Mesenchymal stem cell (in vitro differentiated cells and primary cell): ENCODE measurements around the gene MACROD2.

Experiments used
- DNase-seq: peaks from one replicate; pipeline ENCODE4 v3.0.0-alpha.2; 2013
- H2AFZ ChIP-seq: one replicate; pipeline ENCODE4 v1.6.1; 2013; ENCODE audit warnings: low read depth, mild to moderate bottlenecking, control low read depth, inconsistent platforms, low read length, moderate library complexity
- H2AK5ac ChIP-seq: 2 replicates; pipeline ENCODE4 v1.6.1; 2013; ENCODE audit warnings: low read length, moderate library complexity, mild to moderate bottlenecking, inconsistent platforms; ENCODE audit not compliant: severe bottlenecking
- H2BK120ac ChIP-seq: one replicate; pipeline ENCODE4 v1.6.1; 2013; ENCODE audit warnings: low read depth, mild to moderate bottlenecking, inconsistent platforms, low read length, moderate library complexity
- H2BK12ac ChIP-seq, 2 experiments: one replicate each; pipeline ENCODE4 v1.6.1; 2013; ENCODE audit warnings: inconsistent platforms in 2 of 2, low read length in 2 of 2, mild to moderate bottlenecking in 2 of 2, moderate library complexity in 2 of 2, control low read depth in 1 of 2
- H2BK15ac ChIP-seq: one replicate; pipeline ENCODE4 v1.6.1; 2013; ENCODE audit warnings: mild to moderate bottlenecking, low read depth, inconsistent platforms; ENCODE audit not compliant: poor library complexity, severe bottlenecking
- H2BK5ac ChIP-seq: 2 replicates; pipeline ENCODE4 v1.6.1; 2013; ENCODE audit warnings: low read depth, mild to moderate bottlenecking, low read length, control low read depth, inconsistent platforms; ENCODE audit not compliant: poor library complexity, severe bottlenecking
- H3K14ac ChIP-seq, 2 experiments: one replicate each; pipeline ENCODE4 v1.6.1; 2013; ENCODE audit warnings: inconsistent platforms in 2 of 2, low read length in 2 of 2, control low read depth in 1 of 2, mild to moderate bottlenecking in 1 of 2, moderate library complexity in 1 of 2
- H3K18ac ChIP-seq, 2 experiments: one replicate each; pipeline ENCODE4 v1.6.1; 2013; ENCODE audit warnings: inconsistent platforms in 2 of 2, low read length in 2 of 2, control low read depth in 1 of 2, low read depth in 1 of 2, mild to moderate bottlenecking in 1 of 2
- H3K23ac ChIP-seq, 2 experiments: one replicate each; pipeline ENCODE4 v1.6.1; 2013; ENCODE audit warnings: inconsistent platforms in 2 of 2, low read length in 2 of 2, mild to moderate bottlenecking in 2 of 2, moderate library complexity in 2 of 2, control low read depth in 1 of 2
- H3K27ac ChIP-seq: 2 replicates; pipeline ENCODE4 v1.5.1; 2013; ENCODE audit warnings: mild to moderate bottlenecking, moderate library complexity, low read length, control low read depth, inconsistent platforms; ENCODE audit not compliant: poor library complexity, severe bottlenecking
- H3K27me3 ChIP-seq, 2 experiments: 2 replicates each; pipeline versions ENCODE4 v1.6.1 to v1.7.0; 2013; ENCODE audit warnings: low read length in 2 of 2, mild to moderate bottlenecking in 2 of 2, moderate library complexity in 2 of 2, control low read depth in 1 of 2, inconsistent platforms in 1 of 2; ENCODE audit not compliant: control insufficient read depth in 1 of 2, insufficient read depth in 1 of 2
- H3K36me3 ChIP-seq, 2 experiments: 2 replicates each; pipeline versions ENCODE4 v1.6.1 to v1.7.0; 2013; ENCODE audit warnings: low read length in 2 of 2, control low read depth in 1 of 2, inconsistent platforms in 1 of 2, low read depth in 1 of 2, mild to moderate bottlenecking in 1 of 2; ENCODE audit not compliant: insufficient read depth in 2 of 2, control insufficient read depth in 1 of 2
- H3K4ac ChIP-seq, 2 experiments: one replicate each; pipeline ENCODE4 v1.6.1; 2013; ENCODE audit warnings: inconsistent platforms in 2 of 2, low read length in 2 of 2, mild to moderate bottlenecking in 2 of 2, moderate library complexity in 2 of 2, control low read depth in 1 of 2, low read depth in 1 of 2
- H3K4me1 ChIP-seq: 2 replicates; pipeline ENCODE4 v1.6.1; 2013; ENCODE audit warnings: low read depth, low read length, control low read depth; ENCODE audit not compliant: control insufficient read depth, insufficient read depth
- H3K4me2 ChIP-seq: 2 replicates; pipeline ENCODE4 v1.6.1; 2013; ENCODE audit warnings: low read length, mild to moderate bottlenecking, inconsistent platforms; ENCODE audit not compliant: poor library complexity, severe bottlenecking
- H3K4me3 ChIP-seq, 2 experiments: 2 replicates each; pipeline versions ENCODE4 v1.5.1 to v1.7.0; 2013; ENCODE audit warnings: low read length in 2 of 2, mild to moderate bottlenecking in 2 of 2, control low read depth in 1 of 2, low read depth in 1 of 2; ENCODE audit not compliant: insufficient read depth in 1 of 2
- H3K79me1 ChIP-seq: replicated peaks from 2 replicates; pipeline ENCODE4 v1.6.1; 2013; ENCODE audit warnings: mild to moderate bottlenecking, control low read depth, low read length, inconsistent platforms; ENCODE audit not compliant: poor library complexity, severe bottlenecking
- H3K9ac ChIP-seq: 2 replicates; pipeline ENCODE4 v1.7.0; 2013; ENCODE audit warnings: mild to moderate bottlenecking, low read length, moderate library complexity
- H3K9me3 ChIP-seq: 2 replicates; pipeline ENCODE4 v1.7.0; 2013; ENCODE audit warnings: mild to moderate bottlenecking, low read length; ENCODE audit not compliant: control insufficient read depth
- H4K8ac ChIP-seq: one replicate; pipeline ENCODE4 v1.6.1; 2013; ENCODE audit warnings: inconsistent platforms, mild to moderate bottlenecking, low read length, moderate library complexity
- H4K91ac ChIP-seq: one replicate; pipeline ENCODE4 v1.6.1; 2013; ENCODE audit warnings: mild to moderate bottlenecking, low read length, inconsistent platforms
- WGBS: methylation state at CpG from one replicate; pipeline ENCODE4 v1.1.7; 2013; ENCODE audit warnings: mixed read lengths; 5-methylcytosine and 5-hydroxymethylcytosine counted together

Gene MACROD2

GRCh38 chr20:15164726-15165125, 1169.4 kb downstream of the MACROD2 start:
- Histone ChIP-seq H3K9me3 (peaks cover 3% of the 10 kb centered on the region), H3K18ac (no peak overlapping the region), H2BK12ac (no peak overlapping the region), H2BK15ac (no peak overlapping the region), H4K8ac (no peak overlapping the region), H2AFZ (no peak overlapping the region), H3K36me3 (no peaks in the 10 kb centered on the region), H3K79me1 (no peaks in the 10 kb centered on the region), H3K4me1 (no peaks in the 10 kb centered on the region), H2AK5ac (no peak overlapping the region), H3K9ac (no peak overlapping the region), H3K27ac (no peak overlapping the region), H3K14ac (no peak overlapping the region), H3K4me2 (no peak overlapping the region), H3K4ac (no peak overlapping the region), H4K91ac (no peak overlapping the region), H3K4me3 (no peak overlapping the region), H2BK120ac (no peak overlapping the region), H3K27me3 (no peaks in the 10 kb centered on the region), H2BK5ac (no peak overlapping the region), H3K23ac (no peak overlapping the region)
- no peak for DNase-seq
- no CpG with 5 or more reads among the region's 1 CpG for WGBS

- no peak for DNase-seq
- no peak overlapping the region for H3K4ac ChIP-seq
- no peak overlapping the region for H2BK120ac ChIP-seq
- H2AK5ac ChIP-seq, result no peak overlapping the region
- H4K91ac ChIP-seq, result no peak overlapping the region
- no peak overlapping the region for H2BK12ac ChIP-seq
- no peak overlapping the region for H3K9ac ChIP-seq
- H3K18ac ChIP-seq, result no peak overlapping the region
- no peak overlapping the region for H3K27ac ChIP-seq
- no peak overlapping the region for H2BK5ac ChIP-seq
- H3K23ac ChIP-seq, result no peak overlapping the region
- no peaks in the 10 kb centered on the region for H3K27me3 ChIP-seq
- no peak overlapping the region for H4K8ac ChIP-seq
- no peak overlapping the region for H3K14ac ChIP-seq
- H3K4me3 ChIP-seq, result no peak overlapping the region
- no peaks in the 10 kb centered on the region for H3K4me1 ChIP-seq
- H3K79me1 ChIP-seq, result no peaks in the 10 kb centered on the region
- H2AFZ ChIP-seq, result no peak overlapping the region
- peaks cover 16% of the 10 kb centered on the region for H3K9me3 ChIP-seq
- H3K36me3 ChIP-seq, result no peaks in the 10 kb centered on the region
- H3K4me2 ChIP-seq, result no peak overlapping the region
- no peak overlapping the region for H2BK15ac ChIP-seq
These were observed 1171.4 kb downstream of the MACROD2 start for GRCh38 chr20:15166744-15167143.

- Histone ChIP-seq H3K14ac (no peak overlapping the region), H3K4me1 (no peaks in the 10 kb centered on the region), H3K9ac (no peak overlapping the region), H3K23ac (no peak overlapping the region), H4K8ac (no peak overlapping the region), H3K36me3 (no peaks in the 10 kb centered on the region), H2AK5ac (no peak overlapping the region), H3K4me3 (no peak overlapping the region), H2BK12ac (no peak overlapping the region), H4K91ac (no peak overlapping the region), H2AFZ (no peak overlapping the region), H3K18ac (no peak overlapping the region), H3K4ac (no peak overlapping the region), H3K79me1 (no peaks in the 10 kb centered on the region), H2BK120ac (no peak overlapping the region), H3K9me3 (peaks cover 30% of the 10 kb centered on the region), H3K4me2 (no peak overlapping the region), H2BK5ac (no peak overlapping the region), H2BK15ac (no peak overlapping the region), H3K27ac (no peak overlapping the region), H3K27me3 (no peaks in the 10 kb centered on the region)
- no peak for DNase-seq
- WGBS, result 77% methylated on average over 3 of the region's 3 CpGs
These were observed 1175.7 kb downstream of the MACROD2 start for GRCh38 chr20:15171016-15171415.

- no peaks in the 10 kb centered on the region for H3K27me3 ChIP-seq
- H2BK5ac ChIP-seq, result no peak overlapping the region
- H3K23ac ChIP-seq, result no peak overlapping the region
- no peak overlapping the region for H3K9ac ChIP-seq
- H3K4me2 ChIP-seq, result no peak overlapping the region
- no peak for DNase-seq
- no peak overlapping the region for H3K4ac ChIP-seq
- no peak overlapping the region for H4K91ac ChIP-seq
- no peak overlapping the region for H3K27ac ChIP-seq
- H2BK12ac ChIP-seq, result no peak overlapping the region
- no peak overlapping the region for H3K4me3 ChIP-seq
- no peak overlapping the region for H2BK15ac ChIP-seq
- no peaks in the 10 kb centered on the region for H3K4me1 ChIP-seq
- H2BK120ac ChIP-seq, result no peak overlapping the region
- no peak overlapping the region for H2AK5ac ChIP-seq
- H3K79me1 ChIP-seq, result no peaks in the 10 kb centered on the region
- no peak overlapping the region for H2AFZ ChIP-seq
- no peak overlapping the region for H3K18ac ChIP-seq
- peaks cover 41% of the 10 kb centered on the region for H3K9me3 ChIP-seq
- H3K14ac ChIP-seq, result no peak overlapping the region
- no peak overlapping the region for H4K8ac ChIP-seq
- 79% methylated on average over 4 of the region's 4 CpGs for WGBS
- no peaks in the 10 kb centered on the region for H3K36me3 ChIP-seq
These were observed 1181.6 kb downstream of the MACROD2 start for GRCh38 chr20:15176929-15177328.
